Measurements from ENCODE around the gene LGALS9C.
"Not testable (repeated sequence)": the region's sequence is repeated elsewhere in the genome, so short reads cannot be mapped to it uniquely, and the experiment has no call there.

DNA sequence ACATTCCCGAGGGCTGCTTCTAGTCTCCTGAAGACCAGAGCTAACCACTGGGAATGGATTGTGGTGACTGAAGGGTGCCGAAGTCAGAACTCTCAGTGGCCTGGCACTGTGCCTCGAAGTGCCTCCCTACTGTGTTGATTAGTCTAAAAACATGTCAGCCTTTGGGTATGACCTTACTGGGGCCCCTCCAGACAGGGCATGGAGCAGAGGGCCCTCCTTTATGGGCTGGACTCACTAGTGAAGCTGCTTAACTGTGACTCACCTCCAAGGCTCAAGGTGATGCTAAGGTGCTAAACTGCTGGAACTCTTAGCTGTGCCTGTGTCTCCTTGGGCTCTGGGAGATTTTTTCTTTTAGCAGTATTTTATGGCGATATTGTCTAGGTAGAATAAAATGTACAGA is 2.6 kb upstream of the LGALS9C start:
- TF ChIP-seq, protein P1, sequence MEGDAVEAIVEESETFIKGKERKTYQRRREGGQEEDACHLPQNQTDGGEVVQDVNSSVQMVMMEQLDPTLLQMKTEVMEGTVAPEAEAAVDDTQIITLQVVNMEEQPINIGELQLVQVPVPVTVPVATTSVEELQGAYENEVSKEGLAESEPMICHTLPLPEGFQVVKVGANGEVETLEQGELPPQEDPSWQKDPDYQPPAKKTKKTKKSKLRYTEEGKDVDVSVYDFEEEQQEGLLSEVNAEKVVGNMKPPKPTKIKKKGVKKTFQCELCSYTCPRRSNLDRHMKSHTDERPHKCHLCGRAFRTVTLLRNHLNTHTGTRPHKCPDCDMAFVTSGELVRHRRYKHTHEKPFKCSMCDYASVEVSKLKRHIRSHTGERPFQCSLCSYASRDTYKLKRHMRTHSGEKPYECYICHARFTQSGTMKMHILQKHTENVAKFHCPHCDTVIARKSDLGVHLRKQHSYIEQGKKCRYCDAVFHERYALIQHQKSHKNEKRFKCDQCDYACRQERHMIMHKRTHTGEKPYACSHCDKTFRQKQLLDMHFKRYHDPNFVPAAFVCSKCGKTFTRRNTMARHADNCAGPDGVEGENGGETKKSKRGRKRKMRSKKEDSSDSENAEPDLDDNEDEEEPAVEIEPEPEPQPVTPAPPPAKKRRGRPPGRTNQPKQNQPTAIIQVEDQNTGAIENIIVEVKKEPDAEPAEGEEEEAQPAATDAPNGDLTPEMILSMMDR (IDR thresholded peaks at IDR 0.05): not testable (repeated sequence)
- not testable (repeated sequence) for TF ChIP-seq TCF7L2 (IDR thresholded peaks at IDR 0.05; ENCODE audit: low read depth, low read length)

All from Panc1 (cell line).